ENCODE data around the gene EGLN2.
"Not testable (repeated sequence)": the region's sequence is repeated elsewhere in the genome, so short reads cannot be mapped to it uniquely, and the experiment has no call there.

DNA sequence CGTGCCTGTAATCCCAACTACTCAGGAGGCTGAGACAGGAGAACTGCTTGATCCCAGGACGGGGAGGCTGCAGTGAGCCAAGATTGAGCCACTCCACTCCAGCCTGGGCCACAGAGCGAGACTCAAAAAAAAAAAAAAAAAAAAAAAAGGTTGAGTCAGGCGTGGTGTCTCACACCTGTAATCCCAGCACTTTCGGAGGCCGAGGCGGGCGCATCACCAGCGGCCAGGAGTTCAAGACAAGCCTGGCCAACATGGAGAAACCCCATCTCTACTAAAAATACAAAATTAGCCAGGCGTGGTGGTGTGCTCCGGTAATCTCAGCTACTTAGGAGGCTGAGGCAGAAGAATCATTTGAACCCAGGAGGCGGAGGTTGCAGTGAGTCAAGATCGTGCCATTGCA lies 32.6 kb upstream of the EGLN2 start:
- not testable (repeated sequence) for TF ChIP-seq CTCF, POLR2A (IDR thresholded peaks at IDR 0.05)

Measured in body of pancreas (tissue), 4 donors.